NCI-H446 treated with DMSO at 0.1 percent for 48 hours (cell line): ENCODE measurements around the gene TPRKB.
"Not testable (repeated sequence)": the region's sequence is repeated elsewhere in the genome, so short reads cannot be mapped to it uniquely, and the experiment has no call there.

Source experiments
- DNase-seq: peaks from one replicate; lab custom pipeline; 2025; lab: John Stamatoyannopoulos, UW

Gene TPRKB

GRCh38 chr2:73736855-73737779, at the start of gene TPRKB:
TSS of gene TPRKB (minus strand) at chr2:73737345. CDS start at chr2:73734569, 2,776 bp downstream.
- peak; percentile 92 for DNase-seq

GRCh38 chr2:73783883-73784282, 46.7 kb upstream of the TPRKB start, which contains the start of gene C2orf78:
TSS of gene C2orf78 (plus strand) at chr2:73784183. CDS start at chr2:73784310, 127 bp downstream.
- DNase-seq, result not testable (repeated sequence)

- DNase-seq, result not testable (repeated sequence)
These were observed 46.3 kb upstream of the TPRKB start for GRCh38 chr2:73783402-73783801.

GRCh38 chr2:73780237-73780582, 43.1 kb upstream of the TPRKB start:
- DNase-seq, result no peak

- peak; percentile 75 for DNase-seq
These were observed 42.5 kb upstream of the TPRKB start, which contains the start of gene DUSP11 for GRCh38 chr2:73779467-73780236. TSS of gene DUSP11 (minus strand) at chr2:73780103. CDS start at chr2:73779974, 129 bp downstream.

- not testable (repeated sequence) for DNase-seq
These were observed 41.8 kb upstream of the TPRKB start for GRCh38 chr2:73778867-73779466.

GRCh38 chr2:73776869-73777519, 39.8 kb upstream of the TPRKB start:
- DNase-seq, result no peak

- DNase-seq, result no peak
These were observed 39.2 kb upstream of the TPRKB start for GRCh38 chr2:73776381-73776780.

GRCh38 chr2:73772819-73773218, 35.7 kb upstream of the TPRKB start:
- DNase-seq, result no peak

GRCh38 chr2:73770725-73771124, 33.6 kb upstream of the TPRKB start:
- DNase-seq, result no peak

- no peak for DNase-seq
These were observed 29.8 kb upstream of the TPRKB start for GRCh38 chr2:73766994-73767393.

- no peak for DNase-seq
These were observed 29.2 kb upstream of the TPRKB start for GRCh38 chr2:73766349-73766748.

- no peak for DNase-seq
These were observed 27.8 kb upstream of the TPRKB start for GRCh38 chr2:73764945-73765344.

- no peak for DNase-seq
These were observed 25.4 kb upstream of the TPRKB start for GRCh38 chr2:73762571-73762970.

- DNase-seq, result no peak
These were observed 22.8 kb upstream of the TPRKB start for GRCh38 chr2:73759904-73760303.

GRCh38 chr2:73759285-73759764, 22.2 kb upstream of the TPRKB start:
- DNase-seq, result no peak

- not testable (repeated sequence) for DNase-seq
These were observed 17.2 kb upstream of the TPRKB start for GRCh38 chr2:73754332-73754731.

GRCh38 chr2:73749314-73749713, 12.2 kb upstream of the TPRKB start:
- DNase-seq, result no peak

GRCh38 chr2:73746877-73747208, 9.7 kb upstream of the TPRKB start:
- DNase-seq, result no peak

- DNase-seq, result no peak
These were observed 9.1 kb upstream of the TPRKB start for GRCh38 chr2:73746015-73746876.

GRCh38 chr2:73740767-73741166, 3.6 kb upstream of the TPRKB start:
- no peak for DNase-seq
